ENCODE data around the gene SCUBE1.

DNA sequence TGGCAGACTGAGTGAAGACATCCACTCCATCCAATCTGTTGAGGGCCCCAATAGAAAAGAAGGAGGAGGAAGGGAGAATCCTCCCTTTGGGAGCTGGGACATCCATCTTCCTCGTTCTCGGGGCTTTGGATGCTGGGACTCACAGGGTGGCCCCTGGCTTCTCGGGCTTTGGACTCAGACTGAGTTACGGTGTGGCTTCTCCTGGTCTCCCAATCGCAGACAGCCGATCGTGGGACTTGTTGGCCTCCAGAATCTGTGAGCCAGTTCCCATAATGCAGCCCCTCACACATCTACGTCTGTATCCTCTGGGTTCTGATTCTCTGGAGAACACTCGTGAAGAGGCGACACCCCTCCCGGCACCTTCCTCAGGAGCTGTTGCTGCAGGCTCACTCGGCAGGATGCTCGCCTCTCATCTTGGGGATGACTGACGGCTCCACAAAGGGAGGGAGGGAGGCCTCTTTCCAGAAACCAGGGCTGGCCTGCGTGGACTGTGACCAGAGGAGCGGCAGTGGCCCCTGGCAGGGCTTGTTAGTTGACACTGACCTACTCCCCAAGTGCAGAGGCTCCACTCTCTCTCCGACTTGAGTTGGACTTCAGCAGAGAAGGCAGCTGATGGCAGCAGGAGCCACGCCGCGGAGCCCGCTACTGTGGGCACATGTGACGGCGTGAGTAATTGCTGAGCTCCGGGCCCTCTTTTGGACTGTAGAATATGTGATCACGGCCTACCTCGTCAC, 141.5 kb downstream of the SCUBE1 start:
- TF ChIP-seq, protein P1, sequence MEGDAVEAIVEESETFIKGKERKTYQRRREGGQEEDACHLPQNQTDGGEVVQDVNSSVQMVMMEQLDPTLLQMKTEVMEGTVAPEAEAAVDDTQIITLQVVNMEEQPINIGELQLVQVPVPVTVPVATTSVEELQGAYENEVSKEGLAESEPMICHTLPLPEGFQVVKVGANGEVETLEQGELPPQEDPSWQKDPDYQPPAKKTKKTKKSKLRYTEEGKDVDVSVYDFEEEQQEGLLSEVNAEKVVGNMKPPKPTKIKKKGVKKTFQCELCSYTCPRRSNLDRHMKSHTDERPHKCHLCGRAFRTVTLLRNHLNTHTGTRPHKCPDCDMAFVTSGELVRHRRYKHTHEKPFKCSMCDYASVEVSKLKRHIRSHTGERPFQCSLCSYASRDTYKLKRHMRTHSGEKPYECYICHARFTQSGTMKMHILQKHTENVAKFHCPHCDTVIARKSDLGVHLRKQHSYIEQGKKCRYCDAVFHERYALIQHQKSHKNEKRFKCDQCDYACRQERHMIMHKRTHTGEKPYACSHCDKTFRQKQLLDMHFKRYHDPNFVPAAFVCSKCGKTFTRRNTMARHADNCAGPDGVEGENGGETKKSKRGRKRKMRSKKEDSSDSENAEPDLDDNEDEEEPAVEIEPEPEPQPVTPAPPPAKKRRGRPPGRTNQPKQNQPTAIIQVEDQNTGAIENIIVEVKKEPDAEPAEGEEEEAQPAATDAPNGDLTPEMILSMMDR (IDR thresholded peaks at IDR 0.05; ENCODE audit: poor library complexity) = no peak
- TF ChIP-seq EZH2 (IDR thresholded peaks at IDR 0.05; ENCODE audit: borderline replicate concordance) (no peak), EZH2phosphoT487 (IDR thresholded peaks at IDR 0.05; ENCODE audit: low read depth, severe bottlenecking, unreplicated experiment) (no peak)
